Loucy (cell line): ENCODE results near the gene MTPN.

Experiments used
- CTCF ChIP-seq: fragments of 200-600 bp; sonication (generic); conservative IDR thresholded peaks from 2 replicates; pipeline ENCODE4 v1.5.1; 2014; ENCODE audit warnings: mild to moderate bottlenecking, antibody characterized with exemption, low read length
- EZH2phosphoT487 ChIP-seq: fragments of 200-600 bp; IDR thresholded peaks from 2 replicates; pipeline ENCODE4 v1.6.1; 2018; ENCODE audit warnings: antibody characterized with exemption, mild to moderate bottlenecking, moderate library complexity, borderline replicate concordance

- TF ChIP-seq CTCF: no peak
- no peak for TF ChIP-seq EZH2phosphoT487
Observed at GRCh38 chr7:135964791-135965190, 12.4 kb downstream of the MTPN start.
